HEK293 (cell line): ENCODE data around the gene CPNE5.

Experiments
- CTCF ChIP-seq: fragments of 450-650 bp; formaldehyde crosslinking; IDR thresholded peaks from 2 replicates; pipeline ENCODE4 v1.5.1; 2016; ENCODE audit warnings: missing biosample characterization, missing genetic modification characterization
- PRDM6 ChIP-seq: fragments of 450-650 bp; formaldehyde crosslinking; IDR thresholded peaks from 2 replicates; pipeline ENCODE4 v1.5.1; 2017; ENCODE audit warnings: missing biosample characterization, missing genetic modification characterization
- TF ChIP-seq, protein P1 (sequence below): fragments of 450-650 bp; formaldehyde crosslinking; IDR thresholded peaks from 2 replicates; pipeline ENCODE4 v1.5.1; 2016; ENCODE audit warnings: missing biosample characterization, missing genetic modification characterization, borderline replicate concordance

DNA sequence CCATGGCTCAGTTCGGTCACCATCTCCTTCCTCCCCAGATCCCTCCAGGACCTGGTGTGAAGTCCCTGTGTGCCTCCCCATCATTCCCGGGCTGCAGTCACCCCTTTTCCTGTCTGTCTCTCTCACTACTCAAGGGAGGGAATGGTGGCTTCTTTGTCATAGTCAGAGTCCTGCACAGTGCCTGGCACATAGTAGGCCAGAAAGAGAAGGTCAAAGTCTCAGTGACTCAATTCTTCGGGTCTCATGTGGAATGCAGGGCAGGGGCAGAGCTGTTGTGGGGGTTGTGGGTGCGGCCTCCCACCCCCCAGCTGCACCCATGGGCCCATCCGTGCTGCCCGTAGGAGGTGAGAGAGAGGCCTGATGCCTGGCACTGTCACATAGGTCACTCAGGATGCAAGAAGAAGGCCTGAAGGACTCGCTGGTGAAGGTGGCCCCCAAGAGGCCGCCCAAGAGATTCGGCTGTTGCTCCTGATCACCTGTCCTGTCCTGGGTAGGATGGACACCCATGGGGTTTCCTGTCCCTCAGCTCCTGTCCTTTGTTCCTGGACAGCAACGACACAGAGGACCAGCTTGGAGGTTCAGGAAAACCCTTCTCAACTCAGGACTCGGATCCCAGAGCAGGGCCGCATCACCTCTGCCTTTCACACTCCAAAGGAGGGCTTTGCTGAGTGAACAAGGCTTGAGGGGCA lies 107.5 kb downstream of the CPNE5 start:
- no peak for TF ChIP-seq PRDM6 (tag by site-specific recombination)
- TF ChIP-seq CTCF (tag by site-specific recombination): no peak
- TF ChIP-seq, protein P1, sequence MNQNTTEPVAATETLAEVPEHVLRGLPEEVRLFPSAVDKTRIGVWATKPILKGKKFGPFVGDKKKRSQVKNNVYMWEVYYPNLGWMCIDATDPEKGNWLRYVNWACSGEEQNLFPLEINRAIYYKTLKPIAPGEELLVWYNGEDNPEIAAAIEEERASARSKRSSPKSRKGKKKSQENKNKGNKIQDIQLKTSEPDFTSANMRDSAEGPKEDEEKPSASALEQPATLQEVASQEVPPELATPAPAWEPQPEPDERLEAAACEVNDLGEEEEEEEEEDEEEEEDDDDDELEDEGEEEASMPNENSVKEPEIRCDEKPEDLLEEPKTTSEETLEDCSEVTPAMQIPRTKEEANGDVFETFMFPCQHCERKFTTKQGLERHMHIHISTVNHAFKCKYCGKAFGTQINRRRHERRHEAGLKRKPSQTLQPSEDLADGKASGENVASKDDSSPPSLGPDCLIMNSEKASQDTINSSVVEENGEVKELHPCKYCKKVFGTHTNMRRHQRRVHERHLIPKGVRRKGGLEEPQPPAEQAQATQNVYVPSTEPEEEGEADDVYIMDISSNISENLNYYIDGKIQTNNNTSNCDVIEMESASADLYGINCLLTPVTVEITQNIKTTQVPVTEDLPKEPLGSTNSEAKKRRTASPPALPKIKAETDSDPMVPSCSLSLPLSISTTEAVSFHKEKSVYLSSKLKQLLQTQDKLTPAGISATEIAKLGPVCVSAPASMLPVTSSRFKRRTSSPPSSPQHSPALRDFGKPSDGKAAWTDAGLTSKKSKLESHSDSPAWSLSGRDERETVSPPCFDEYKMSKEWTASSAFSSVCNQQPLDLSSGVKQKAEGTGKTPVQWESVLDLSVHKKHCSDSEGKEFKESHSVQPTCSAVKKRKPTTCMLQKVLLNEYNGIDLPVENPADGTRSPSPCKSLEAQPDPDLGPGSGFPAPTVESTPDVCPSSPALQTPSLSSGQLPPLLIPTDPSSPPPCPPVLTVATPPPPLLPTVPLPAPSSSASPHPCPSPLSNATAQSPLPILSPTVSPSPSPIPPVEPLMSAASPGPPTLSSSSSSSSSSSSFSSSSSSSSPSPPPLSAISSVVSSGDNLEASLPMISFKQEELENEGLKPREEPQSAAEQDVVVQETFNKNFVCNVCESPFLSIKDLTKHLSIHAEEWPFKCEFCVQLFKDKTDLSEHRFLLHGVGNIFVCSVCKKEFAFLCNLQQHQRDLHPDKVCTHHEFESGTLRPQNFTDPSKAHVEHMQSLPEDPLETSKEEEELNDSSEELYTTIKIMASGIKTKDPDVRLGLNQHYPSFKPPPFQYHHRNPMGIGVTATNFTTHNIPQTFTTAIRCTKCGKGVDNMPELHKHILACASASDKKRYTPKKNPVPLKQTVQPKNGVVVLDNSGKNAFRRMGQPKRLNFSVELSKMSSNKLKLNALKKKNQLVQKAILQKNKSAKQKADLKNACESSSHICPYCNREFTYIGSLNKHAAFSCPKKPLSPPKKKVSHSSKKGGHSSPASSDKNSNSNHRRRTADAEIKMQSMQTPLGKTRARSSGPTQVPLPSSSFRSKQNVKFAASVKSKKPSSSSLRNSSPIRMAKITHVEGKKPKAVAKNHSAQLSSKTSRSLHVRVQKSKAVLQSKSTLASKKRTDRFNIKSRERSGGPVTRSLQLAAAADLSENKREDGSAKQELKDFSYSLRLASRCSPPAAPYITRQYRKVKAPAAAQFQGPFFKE (tag by site-specific recombination): no peak
